ENCODE data around the gene TADA2A.
A peak's percentile ranks its signal among the peaks of the same experiment; 100 is the strongest.

Gene TADA2A

GRCh38 chr17:37430051-37430627, 23.5 kb downstream of the TADA2A start:
- peaks cover 22% of the 10 kb centered on the region for H3K79me1 ChIP-seq (replicated peaks; ENCODE audit: low read length, poor library complexity, severe bottlenecking)
- H3K9me3 ChIP-seq (ENCODE audit: control insufficient read depth, low read length): no peaks in the 10 kb centered on the region
- H2BK120ac ChIP-seq (ENCODE audit: low read depth, low read length): no peak overlapping the region
- H3K23ac ChIP-seq (ENCODE audit: low read length in 2 of 2): no peak overlapping the region
- H2BK5ac ChIP-seq (ENCODE audit: low read depth, low read length, poor library complexity, severe bottlenecking): no peak overlapping the region
- H3K4me1 ChIP-seq (ENCODE audit: control insufficient read depth, insufficient read depth, low read depth, low read length): no peaks in the 10 kb centered on the region
- H3K9ac ChIP-seq (ENCODE audit: low read length): peak overlapping the region; percentile 92
- H4K8ac ChIP-seq (ENCODE audit: low read length): no peak overlapping the region
- H2AFZ ChIP-seq (ENCODE audit: low read depth, low read length): no peak overlapping the region
- no peak overlapping the region for H2AK5ac ChIP-seq (ENCODE audit: low read length, severe bottlenecking)
- no peak overlapping the region for H3K18ac ChIP-seq (ENCODE audit: low read depth in 1 of 2, low read length in 2 of 2)
- no peak overlapping the region for H2BK12ac ChIP-seq (ENCODE audit: low read length in 2 of 2)
- peaks cover 19 to 56% of the 10 kb centered on the region in 2 experiments for H3K36me3 ChIP-seq (ENCODE audit: control insufficient read depth in 1 of 2, insufficient read depth in 2 of 2, low read depth in 1 of 2, low read length in 2 of 2)
- H3K27me3 ChIP-seq (ENCODE audit: control insufficient read depth in 1 of 2, insufficient read depth in 1 of 2, low read length in 2 of 2): no peaks in the 10 kb centered on the region
- no peak overlapping the region for H3K4ac ChIP-seq (ENCODE audit: low read depth in 1 of 2, low read length in 2 of 2)
- no peak overlapping the region for H2BK15ac ChIP-seq (ENCODE audit: low read depth, poor library complexity, severe bottlenecking)
- no peak overlapping the region for H3K4me2 ChIP-seq (ENCODE audit: low read length, poor library complexity, severe bottlenecking)
- peak; percentile 46 for DNase-seq
- no peak overlapping the region for H3K14ac ChIP-seq (ENCODE audit: low read length in 2 of 2)
- H3K27ac ChIP-seq (ENCODE audit: low read length, poor library complexity, severe bottlenecking): no peak overlapping the region
- H3K4me3 ChIP-seq (ENCODE audit: insufficient read depth in 1 of 2, low read depth in 1 of 2, low read length in 2 of 2): no peak overlapping the region
- no peak overlapping the region for H4K91ac ChIP-seq (ENCODE audit: low read length)
- 71% methylated on average over 1 of the region's 1 CpG for WGBS

GRCh38 chr17:37432671-37433070, 26.0 kb downstream of the TADA2A start:
- Histone ChIP-seq H2BK5ac (ENCODE audit: low read depth, low read length, poor library complexity, severe bottlenecking) (no peak overlapping the region), H3K23ac (ENCODE audit: low read length in 2 of 2) (no peak overlapping the region), H2BK120ac (ENCODE audit: low read depth, low read length) (no peak overlapping the region), H3K4me1 (ENCODE audit: control insufficient read depth, insufficient read depth, low read depth, low read length) (no peaks in the 10 kb centered on the region), H3K9me3 (ENCODE audit: control insufficient read depth, low read length) (no peaks in the 10 kb centered on the region), H3K4me2 (ENCODE audit: low read length, poor library complexity, severe bottlenecking) (no peak overlapping the region), H2BK15ac (ENCODE audit: low read depth, poor library complexity, severe bottlenecking) (no peak overlapping the region), H3K4me3 (ENCODE audit: insufficient read depth in 1 of 2, low read depth in 1 of 2, low read length in 2 of 2) (no peak overlapping the region), H3K27ac (ENCODE audit: low read length, poor library complexity, severe bottlenecking) (no peak overlapping the region), H3K79me1 (replicated peaks; ENCODE audit: low read length, poor library complexity, severe bottlenecking) (peaks cover 21% of the 10 kb centered on the region), H3K9ac (ENCODE audit: low read length) (no peak overlapping the region), H2AK5ac (ENCODE audit: low read length, severe bottlenecking) (no peak overlapping the region), H3K4ac (ENCODE audit: low read depth in 1 of 2, low read length in 2 of 2) (no peak overlapping the region), H2AFZ (ENCODE audit: low read depth, low read length) (no peak overlapping the region), H2BK12ac (ENCODE audit: low read length in 2 of 2) (no peak overlapping the region), H3K36me3 (ENCODE audit: control insufficient read depth in 1 of 2, insufficient read depth in 2 of 2, low read depth in 1 of 2, low read length in 2 of 2) (peaks cover 25 to 42% of the 10 kb centered on the region in 2 experiments), H3K14ac (ENCODE audit: low read length in 2 of 2) (no peak overlapping the region), H4K91ac (ENCODE audit: low read length) (no peak overlapping the region), H3K18ac (ENCODE audit: low read depth in 1 of 2, low read length in 2 of 2) (no peak overlapping the region), H3K27me3 (ENCODE audit: control insufficient read depth in 1 of 2, insufficient read depth in 1 of 2, low read length in 2 of 2) (no peaks in the 10 kb centered on the region), H4K8ac (ENCODE audit: low read length) (no peak overlapping the region)
- no peak for DNase-seq
- WGBS: no CpG with 5 or more reads among the region's 2 CpGs

GRCh38 chr17:37438141-37438540, 31.5 kb downstream of the TADA2A start:
- H2BK12ac ChIP-seq (ENCODE audit: low read length in 2 of 2): no peak overlapping the region
- H3K9ac ChIP-seq (ENCODE audit: low read length): no peak overlapping the region
- H2BK5ac ChIP-seq (ENCODE audit: low read depth, low read length, poor library complexity, severe bottlenecking): no peak overlapping the region
- DNase-seq: no peak
- no peak overlapping the region for H2AFZ ChIP-seq (ENCODE audit: low read depth, low read length)
- WGBS: 76% methylated on average over 3 of the region's 4 CpGs
- no peaks in the 10 kb centered on the region for H3K9me3 ChIP-seq (ENCODE audit: control insufficient read depth, low read length)
- no peak overlapping the region for H3K23ac ChIP-seq (ENCODE audit: low read length in 2 of 2)
- H3K4me3 ChIP-seq (ENCODE audit: insufficient read depth in 1 of 2, low read depth in 1 of 2, low read length in 2 of 2): no peak overlapping the region
- H3K79me1 ChIP-seq (replicated peaks; ENCODE audit: low read length, poor library complexity, severe bottlenecking): peaks cover 25% of the 10 kb centered on the region
- H3K27me3 ChIP-seq (ENCODE audit: control insufficient read depth in 1 of 2, insufficient read depth in 1 of 2, low read length in 2 of 2): no peaks in the 10 kb centered on the region
- H2BK15ac ChIP-seq (ENCODE audit: low read depth, poor library complexity, severe bottlenecking): no peak overlapping the region
- no peak overlapping the region for H2BK120ac ChIP-seq (ENCODE audit: low read depth, low read length)
- H3K14ac ChIP-seq (ENCODE audit: low read length in 2 of 2): no peak overlapping the region
- no peak overlapping the region for H3K4ac ChIP-seq (ENCODE audit: low read depth in 1 of 2, low read length in 2 of 2)
- H3K4me1 ChIP-seq (ENCODE audit: control insufficient read depth, insufficient read depth, low read depth, low read length): no peaks in the 10 kb centered on the region
- peaks cover 33 to 73% of the 10 kb centered on the region in 2 experiments for H3K36me3 ChIP-seq (ENCODE audit: control insufficient read depth in 1 of 2, insufficient read depth in 2 of 2, low read depth in 1 of 2, low read length in 2 of 2)
- no peak overlapping the region for H4K8ac ChIP-seq (ENCODE audit: low read length)
- H4K91ac ChIP-seq (ENCODE audit: low read length): no peak overlapping the region
- H3K18ac ChIP-seq (ENCODE audit: low read depth in 1 of 2, low read length in 2 of 2): no peak overlapping the region
- no peak overlapping the region for H3K4me2 ChIP-seq (ENCODE audit: low read length, poor library complexity, severe bottlenecking)
- no peak overlapping the region for H3K27ac ChIP-seq (ENCODE audit: low read length, poor library complexity, severe bottlenecking)
- no peak overlapping the region for H2AK5ac ChIP-seq (ENCODE audit: low read length, severe bottlenecking)

DNA sequence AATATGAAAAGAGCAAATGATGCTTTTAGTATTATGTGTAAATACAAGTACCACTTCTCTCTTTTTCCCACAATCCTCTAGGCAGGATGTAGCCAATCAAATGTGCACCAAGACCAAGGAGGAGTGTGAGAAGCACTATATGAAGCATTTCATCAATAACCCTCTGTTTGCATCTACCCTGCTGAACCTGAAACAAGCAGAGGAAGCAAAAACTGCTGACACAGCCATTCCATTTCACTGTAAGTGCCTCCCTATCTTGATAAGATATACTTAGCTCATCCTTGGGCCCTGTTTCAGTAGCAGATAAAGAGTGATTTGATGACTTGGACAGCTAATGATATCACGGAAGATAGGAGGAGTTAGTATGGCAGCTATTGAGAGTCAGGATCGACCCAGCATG, 33.7 kb downstream of the TADA2A start:
- Histone ChIP-seq H3K4me2 (ENCODE audit: low read length, poor library complexity, severe bottlenecking) (no peak overlapping the region), H3K27ac (ENCODE audit: low read length, poor library complexity, severe bottlenecking) (no peak overlapping the region), H3K23ac (ENCODE audit: low read length in 2 of 2) (no peak overlapping the region), H3K36me3 (ENCODE audit: control insufficient read depth in 1 of 2, insufficient read depth in 2 of 2, low read depth in 1 of 2, low read length in 2 of 2) (peaks cover 29 to 82% of the 10 kb centered on the region in 2 experiments), H2AK5ac (ENCODE audit: low read length, severe bottlenecking) (no peak overlapping the region), H3K18ac (ENCODE audit: low read depth in 1 of 2, low read length in 2 of 2) (no peak overlapping the region), H4K8ac (ENCODE audit: low read length) (no peak overlapping the region), H3K14ac (ENCODE audit: low read length in 2 of 2) (no peak overlapping the region), H2BK120ac (ENCODE audit: low read depth, low read length) (no peak overlapping the region), H3K27me3 (ENCODE audit: control insufficient read depth in 1 of 2, insufficient read depth in 1 of 2, low read length in 2 of 2) (no peaks in the 10 kb centered on the region), H3K4ac (ENCODE audit: low read depth in 1 of 2, low read length in 2 of 2) (no peak overlapping the region), H3K4me1 (ENCODE audit: control insufficient read depth, insufficient read depth, low read depth, low read length) (no peaks in the 10 kb centered on the region), H2BK5ac (ENCODE audit: low read depth, low read length, poor library complexity, severe bottlenecking) (no peak overlapping the region), H3K9me3 (ENCODE audit: control insufficient read depth, low read length) (no peaks in the 10 kb centered on the region), H3K9ac (ENCODE audit: low read length) (no peak overlapping the region), H2BK15ac (ENCODE audit: low read depth, poor library complexity, severe bottlenecking) (no peak overlapping the region), H2BK12ac (ENCODE audit: low read length in 2 of 2) (no peak overlapping the region), H2AFZ (ENCODE audit: low read depth, low read length) (no peak overlapping the region), H4K91ac (ENCODE audit: low read length) (no peak overlapping the region), H3K4me3 (ENCODE audit: insufficient read depth in 1 of 2, low read depth in 1 of 2, low read length in 2 of 2) (no peak overlapping the region), H3K79me1 (replicated peaks; ENCODE audit: low read length, poor library complexity, severe bottlenecking) (peaks cover 18% of the 10 kb centered on the region)
- 97% methylated on average over 2 of the region's 2 CpGs for WGBS
- DNase-seq: no peak

Data from mesenchymal stem cell (in vitro differentiated cells and primary cell).